Stimulated activated CD4-positive, alpha-beta T cell treated with anti-CD3 and anti-CD28 coated beads, TNF-alpha, amount 100 ng/mL, for 24 hours (primary cell): Measurements from ENCODE around the gene CCND3.
A peak's percentile ranks its signal among the peaks of the same experiment; 100 is the strongest.
"Not testable (repeated sequence)": the region's sequence is repeated elsewhere in the genome, so short reads cannot be mapped to it uniquely, and the experiment has no call there.

Experiments
- DNase-seq, 3 experiments: peaks; one replicate each; pipeline ENCODE4 v3.0.0-alpha.2; 2020; ENCODE audit warnings: low read depth in 3 of 3

Gene CCND3

DNA sequence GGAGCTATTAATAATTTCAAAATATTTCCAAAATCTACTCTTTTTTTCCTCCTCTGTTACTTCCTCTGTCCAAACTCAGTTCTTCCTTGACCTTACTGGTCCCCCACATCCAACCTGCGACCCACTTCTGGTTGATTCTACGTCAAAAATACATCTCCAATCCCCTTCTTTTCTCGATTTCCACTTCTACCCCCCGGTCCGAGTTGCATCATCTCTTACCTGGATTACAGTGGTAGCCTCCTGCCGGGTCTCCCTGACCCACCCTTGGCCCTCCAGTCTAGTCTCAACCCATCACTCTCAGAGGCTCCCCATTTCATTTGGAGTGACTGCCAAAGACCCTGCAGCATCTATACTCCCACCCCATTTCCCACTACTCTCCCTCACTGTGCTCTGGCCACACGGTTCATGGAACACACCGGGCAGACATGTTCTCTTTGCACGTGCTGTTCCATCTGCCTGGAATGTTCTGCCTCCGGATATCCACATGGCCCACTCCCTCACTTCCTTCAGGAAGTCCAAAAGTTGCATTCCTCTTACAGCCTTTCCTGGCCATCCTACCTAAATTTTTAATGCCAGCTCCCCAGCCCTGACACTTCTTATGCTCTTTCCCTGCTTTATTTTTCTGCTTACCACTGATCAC lies 6.1 kb upstream of the CCND3 start:
- DNase-seq = no peak

DNA sequence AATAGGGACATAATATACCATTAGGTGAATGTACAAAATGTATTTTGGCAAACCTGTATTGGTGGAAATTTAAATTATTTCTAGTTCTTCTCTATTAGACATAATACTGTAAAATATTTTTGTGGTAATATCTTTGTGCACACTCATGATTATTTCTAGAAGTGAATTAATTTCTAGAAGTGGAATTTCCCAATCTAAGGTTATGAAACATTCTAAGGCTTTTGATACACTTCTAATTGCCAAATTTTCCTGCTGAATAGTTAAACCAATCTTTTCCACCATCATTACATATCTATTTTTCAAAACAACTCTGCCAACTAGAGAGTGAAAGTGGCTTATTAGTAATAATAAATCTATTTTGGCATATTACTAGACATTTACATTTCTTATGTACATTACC lies 1.8 kb upstream of the CCND3 start:
- DNase-seq = no peak

DNA sequence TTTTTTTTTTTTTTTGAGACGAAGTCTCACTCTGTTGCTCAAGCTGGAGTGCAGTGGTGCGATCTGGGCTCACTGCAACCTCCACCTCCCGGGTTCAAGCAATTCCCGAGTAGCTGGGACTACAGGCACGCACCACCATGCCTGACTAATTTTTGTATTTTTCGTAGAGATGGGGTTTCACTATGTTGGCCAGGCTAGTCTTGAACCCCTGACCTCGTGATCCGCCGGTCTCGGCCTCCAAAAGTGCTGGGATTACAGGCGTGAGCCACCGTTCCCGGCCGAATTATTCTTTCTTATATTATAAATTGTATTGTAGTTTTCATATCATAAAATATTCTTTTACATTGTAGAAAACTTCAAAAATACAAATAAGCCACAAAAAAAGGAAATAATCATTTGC lies 1.3 kb upstream of the CCND3 start:
- not testable (repeated sequence) for DNase-seq

DNA sequence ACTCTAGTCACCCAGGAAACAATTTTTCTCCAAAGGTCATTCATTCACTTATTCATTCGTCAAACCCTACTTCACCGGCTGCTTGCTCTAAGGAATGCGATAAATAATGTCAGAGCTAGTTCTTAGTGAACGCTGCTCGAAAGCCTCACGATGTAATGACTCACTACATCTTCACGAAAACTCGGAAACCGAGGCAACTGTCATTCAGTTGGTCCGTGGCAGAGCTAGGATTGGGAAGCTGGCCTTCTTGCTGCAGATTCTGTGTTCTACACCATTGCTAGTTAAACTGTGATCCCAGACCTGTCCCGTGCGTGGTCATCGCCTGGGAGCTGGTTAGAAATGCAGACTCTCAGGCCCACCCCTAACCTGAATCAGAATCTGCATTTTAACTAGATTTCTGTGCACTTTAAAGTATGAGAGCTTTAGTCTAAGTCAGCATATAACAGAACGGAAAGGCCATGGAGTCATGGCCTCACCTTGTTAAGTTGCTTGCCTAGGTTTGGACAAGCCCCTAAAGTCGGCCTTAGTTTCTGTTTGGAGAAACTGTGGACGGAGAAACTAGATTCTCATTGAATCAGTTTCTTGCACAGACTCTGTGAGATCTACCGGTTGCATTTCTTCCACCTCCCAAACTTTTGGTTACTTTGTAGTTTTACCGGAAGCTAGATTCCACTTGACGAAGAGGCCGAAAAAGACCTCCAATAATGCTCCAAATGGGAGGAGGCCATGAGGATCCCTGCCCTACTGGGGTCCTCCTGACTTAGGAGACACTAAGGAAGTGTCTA lies 651 bp upstream of the CCND3 start:
- no peak for DNase-seq

DNA sequence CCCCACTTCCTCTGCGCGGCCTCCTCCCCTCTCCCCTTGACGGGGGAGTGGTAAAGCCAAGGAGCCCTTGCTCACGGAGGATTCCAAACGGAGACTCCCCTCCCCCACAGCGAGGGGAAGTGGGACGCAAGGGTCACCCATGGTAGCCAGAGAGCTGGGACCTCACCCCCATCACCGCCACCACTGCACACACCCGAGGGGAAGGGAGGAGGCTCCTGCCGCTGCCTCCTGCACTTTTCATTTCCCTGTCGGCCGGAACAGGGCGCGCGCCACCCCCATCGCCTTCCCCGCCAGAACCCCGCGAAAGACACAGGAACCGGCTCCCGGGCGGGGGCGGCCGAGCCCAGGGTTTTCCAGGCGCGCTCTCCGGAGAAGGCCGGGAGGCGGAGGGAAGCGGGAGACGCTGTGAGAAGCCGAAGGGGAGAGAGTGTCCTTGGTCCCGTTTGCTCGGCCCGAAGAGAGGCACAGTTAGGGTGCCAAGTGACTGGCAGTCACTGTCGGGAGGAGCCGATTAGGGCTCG lies 789 bp downstream of the CCND3 start:
- no peak for DNase-seq

DNA sequence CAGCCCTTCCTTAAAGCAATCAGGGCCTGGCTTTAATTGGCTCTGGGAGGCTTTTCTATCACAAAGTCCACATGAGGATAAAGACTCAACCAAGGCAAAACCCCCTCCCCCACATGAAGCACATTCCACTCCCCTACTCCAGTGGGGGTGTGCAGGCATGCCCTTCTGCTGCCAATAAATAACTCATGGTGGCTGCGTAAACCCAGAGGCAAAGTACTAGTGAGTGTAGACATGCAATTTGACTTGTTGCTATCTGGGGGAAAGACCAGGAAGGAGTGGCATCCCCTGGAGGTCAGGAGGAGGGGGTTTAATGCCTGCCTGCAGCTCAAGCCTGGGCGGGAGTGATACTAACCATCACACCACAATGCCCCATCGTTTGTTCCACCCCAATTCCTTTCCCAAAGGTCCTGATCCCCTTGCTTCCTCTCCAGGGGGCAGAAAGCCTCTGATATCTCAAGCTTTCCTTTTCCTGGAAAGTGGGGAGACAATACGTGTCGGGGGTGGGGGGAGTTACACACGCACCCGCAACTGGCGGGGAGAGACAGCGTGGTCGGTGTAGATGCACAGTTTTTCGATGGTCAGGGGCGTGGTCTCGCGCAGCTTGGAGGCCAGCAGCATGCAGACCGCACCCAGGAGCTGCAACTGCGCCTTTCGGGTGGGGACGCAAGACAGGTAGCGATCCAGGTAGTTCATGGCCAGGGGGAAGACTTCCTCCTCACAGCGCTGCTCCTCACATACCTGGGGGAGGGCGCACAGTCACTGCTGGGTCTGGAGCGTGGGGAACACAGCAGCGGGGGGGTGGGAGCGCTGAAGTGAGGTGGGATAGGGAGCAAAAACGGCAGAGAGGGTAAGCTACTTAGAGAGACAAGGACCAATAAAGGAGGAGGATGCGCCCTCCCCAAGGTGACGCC lies 1.5 kb downstream of the CCND3 start:
- peak in 1 of 3 experiments; percentile 62 for DNase-seq

DNA sequence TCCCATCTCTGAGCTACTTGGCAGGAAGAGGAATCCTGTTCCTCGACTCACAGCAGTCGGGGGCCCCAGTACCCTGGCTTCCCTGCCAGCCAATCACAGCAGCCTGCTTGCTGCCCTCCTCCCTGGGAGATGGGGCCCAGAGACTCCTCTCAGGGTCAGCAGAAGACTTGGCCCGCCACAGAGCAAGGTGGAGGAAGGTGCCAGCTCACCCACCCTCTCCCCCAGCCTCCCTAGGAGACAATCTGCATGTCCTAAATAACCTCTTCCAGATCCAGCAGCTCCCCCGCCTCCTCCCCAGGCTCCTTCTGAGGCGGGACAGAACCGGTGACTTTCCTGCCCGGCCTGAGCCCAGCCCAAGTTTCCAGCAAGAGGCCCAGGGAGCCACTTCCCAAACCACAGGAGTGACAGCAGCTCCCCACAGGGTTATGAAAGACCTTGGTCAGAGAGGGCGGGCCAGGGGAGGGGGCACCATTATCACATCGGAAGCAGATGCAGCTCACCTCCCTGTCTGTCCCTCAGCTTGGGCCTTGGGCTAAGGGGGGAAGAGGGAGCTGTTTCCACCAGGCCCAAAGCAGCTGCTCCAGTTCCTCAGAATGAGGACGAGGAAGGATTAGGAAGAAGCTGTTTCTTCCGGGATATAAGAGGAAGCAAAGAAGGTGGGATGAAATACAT lies 2.3 kb downstream of the CCND3 start:
- DNase-seq = peak in 1 of 3 experiments; percentile 58

DNA sequence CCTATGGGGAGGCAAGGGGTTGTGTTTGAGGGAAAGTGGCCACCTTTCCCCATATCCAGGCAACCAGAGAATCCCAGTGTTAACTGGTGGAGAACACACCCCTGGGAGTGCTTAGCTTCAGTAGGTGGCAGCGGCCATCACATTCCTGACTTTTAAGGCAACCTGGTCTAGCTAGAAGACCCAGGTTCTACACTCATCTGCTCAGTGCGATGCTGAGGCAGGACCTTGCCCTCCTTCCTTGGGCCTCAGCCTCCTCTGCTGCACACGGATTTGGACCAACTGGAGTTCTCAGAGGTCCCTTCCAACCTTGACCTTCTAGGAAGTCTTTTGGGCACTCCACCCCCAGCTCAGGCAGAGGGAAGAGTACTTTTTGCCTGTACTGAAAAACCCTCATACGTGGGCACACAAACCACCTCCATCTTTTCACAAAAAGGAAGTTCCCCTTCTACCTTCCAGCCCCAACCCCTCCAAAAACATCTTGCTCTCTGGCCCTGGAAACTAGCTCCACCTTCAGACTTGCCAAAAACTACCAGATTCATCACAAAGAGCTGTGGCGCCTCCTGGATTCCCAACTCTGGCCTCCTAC lies 2.9 kb downstream of the CCND3 start:
- DNase-seq = no peak

DNA sequence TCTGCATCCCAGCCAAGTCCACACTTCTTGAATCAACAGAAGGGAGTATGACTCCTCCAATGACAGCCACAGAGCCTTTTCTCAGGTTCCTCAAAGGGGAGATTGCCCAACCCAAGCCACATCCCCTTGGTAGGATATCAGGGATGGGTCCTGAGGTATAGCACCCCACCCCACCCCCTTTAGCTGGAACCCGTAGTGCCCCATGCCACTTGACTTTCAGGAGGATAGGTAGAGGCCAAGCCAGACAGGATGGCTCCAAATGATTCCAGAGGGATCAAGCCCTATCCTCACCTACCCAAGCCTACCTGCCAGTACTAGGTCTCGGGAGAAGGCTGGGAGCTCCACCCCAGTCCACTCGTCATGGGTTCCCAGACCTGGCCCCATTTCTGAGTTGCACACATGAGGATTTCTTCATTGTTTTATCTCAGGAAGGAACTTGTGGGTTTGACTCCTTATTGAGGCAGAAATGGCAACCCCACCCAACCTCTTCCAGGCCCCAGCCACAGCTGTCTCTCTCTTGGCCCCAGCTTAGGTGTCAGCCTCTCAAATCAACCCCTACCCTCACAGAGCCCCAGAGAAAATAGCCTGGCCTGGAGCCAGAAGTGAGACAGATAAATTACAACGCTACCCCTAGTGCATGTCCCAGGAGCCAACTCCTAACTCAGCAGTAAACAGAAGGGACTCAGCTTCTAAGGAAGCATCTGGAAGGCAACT lies 3.6 kb downstream of the CCND3 start:
- DNase-seq = no peak

DNA sequence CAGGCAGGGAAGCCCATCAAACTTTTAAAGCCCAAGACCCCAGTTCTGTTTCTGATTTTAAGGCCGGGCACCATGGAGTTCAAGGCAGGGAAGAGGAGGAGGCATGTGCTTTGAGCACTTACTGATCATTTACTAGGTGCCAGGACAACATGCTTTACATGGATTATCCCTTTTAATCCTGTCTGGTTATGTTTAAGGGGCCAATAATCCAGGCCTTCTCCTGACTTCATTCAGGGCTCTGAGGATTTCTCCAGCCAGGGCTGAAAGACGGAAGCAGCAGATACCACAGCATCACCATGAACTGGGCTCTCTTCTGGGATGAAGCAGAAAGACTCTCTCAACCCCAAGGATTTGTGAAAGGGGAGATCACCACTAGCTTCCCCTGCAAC lies 4.1 kb downstream of the CCND3 start:
- no peak for DNase-seq

DNA sequence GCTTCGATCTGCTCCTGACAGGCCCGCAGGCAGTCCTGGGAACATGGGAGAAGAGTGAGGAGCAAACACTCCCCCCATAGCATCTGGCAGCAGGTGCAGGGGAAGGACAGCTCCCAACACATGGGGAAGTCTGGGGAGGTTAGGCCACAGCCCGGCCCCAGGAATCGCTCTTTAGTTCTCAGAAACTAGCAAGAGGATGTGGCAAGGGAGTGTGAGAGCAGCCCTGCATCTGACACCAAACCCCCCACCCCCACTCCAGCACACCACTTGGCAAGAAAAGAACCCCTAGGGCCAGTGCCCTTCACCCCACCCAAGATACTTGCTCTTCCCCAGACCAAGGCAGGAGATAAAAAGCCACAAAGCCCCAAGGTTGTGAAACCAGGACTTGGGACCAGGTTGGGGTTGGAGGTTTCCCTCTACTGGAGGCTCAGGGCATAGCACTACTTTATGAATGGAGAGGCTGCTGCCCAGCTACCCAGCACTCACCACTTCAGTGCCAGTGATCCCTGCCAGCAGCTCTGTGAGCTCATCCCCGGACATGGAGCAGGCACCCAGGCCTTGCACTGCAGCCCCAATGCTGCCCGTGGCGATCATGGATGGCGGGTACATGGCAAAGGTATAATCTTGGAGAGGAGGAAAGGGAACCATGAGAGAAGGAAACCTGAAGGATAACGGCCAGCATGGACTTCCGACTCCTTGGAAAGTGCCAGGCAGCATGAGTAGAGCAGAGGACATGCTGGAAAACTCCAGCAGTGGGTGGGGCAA lies 5.4 kb downstream of the CCND3 start:
- DNase-seq = peak in 2 of 3 experiments; percentile 42 to 68

DNA sequence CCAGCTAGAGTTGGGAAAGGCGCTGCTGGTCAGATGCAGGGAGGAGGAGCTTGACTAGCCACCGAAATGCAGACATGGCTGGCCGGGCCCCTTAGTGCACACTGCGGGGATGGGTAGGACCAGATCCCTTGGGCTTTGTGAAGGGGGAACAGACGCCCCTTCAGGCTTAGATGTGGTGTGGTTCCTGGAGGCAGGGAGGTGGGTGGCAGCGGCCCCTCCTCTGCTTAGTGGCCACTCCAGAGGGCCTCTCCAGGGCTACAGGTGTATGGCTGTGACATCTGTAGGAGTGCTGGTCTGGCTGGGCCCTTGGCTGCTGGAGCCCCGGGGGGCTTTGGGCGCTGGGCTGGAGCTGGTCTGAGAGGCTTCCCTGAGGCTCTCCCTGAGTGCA lies 5.9 kb downstream of the CCND3 start:
- no peak for DNase-seq

DNA sequence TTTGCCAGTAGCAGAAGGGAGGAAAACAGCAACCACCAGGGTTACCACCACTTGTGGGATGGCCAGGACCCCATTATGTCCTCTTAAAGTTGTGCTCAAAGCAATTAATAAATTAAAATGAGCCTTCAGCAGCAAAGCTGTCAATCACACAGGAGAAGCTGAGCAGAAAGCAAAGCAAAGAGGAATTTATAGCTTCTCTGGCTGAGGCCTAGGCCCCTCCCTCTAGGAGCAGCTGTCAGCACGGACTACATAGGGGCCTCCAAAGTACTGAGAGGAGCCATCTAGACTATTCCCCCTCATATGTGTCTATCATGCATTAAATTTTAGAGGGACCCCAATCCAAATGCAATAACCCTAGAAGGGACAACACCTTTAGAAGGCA lies 6.4 kb downstream of the CCND3 start:
- no peak for DNase-seq

DNA sequence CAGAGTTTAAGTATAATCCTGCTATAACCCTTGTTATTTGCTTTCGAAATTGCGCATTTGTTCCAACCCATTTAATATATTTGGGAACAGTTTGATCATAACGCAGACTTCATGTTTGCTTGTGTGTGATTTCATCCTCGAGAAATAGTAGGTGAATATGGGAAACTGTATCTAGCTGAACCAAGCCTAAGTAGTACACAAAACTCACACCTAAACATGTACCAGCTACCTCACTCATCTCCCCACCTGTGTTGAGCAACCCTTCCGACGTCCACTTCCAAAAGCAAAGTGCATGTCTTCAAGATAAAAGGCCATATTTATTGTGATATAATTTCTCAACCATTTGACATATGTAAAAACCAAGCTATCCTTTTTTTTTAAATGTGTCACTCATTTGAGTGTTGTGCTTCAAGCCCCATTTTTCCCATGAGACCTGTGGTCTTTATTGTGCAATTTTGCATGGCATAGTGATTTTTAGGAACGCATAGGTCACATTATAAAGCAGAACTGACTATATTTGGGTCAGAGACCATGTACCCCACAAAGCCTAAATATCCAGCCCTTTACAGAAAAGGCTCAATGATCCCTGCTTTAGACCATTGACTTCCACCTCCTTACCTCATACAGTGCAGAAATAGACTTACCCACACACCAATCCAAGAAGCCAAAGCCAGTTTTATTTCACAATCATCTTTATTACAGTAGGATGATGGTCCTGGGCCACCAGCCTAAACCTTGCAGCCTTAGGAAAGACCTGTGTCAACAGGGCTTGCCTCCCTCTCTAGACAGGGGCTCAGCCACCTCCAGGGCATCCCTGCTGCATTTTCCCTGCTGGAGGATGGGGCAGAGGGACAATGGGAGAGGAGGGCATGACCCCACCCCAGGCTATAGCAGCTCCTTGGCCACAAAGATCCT lies 7.1 kb downstream of the CCND3 start:
- DNase-seq = no peak

DNA sequence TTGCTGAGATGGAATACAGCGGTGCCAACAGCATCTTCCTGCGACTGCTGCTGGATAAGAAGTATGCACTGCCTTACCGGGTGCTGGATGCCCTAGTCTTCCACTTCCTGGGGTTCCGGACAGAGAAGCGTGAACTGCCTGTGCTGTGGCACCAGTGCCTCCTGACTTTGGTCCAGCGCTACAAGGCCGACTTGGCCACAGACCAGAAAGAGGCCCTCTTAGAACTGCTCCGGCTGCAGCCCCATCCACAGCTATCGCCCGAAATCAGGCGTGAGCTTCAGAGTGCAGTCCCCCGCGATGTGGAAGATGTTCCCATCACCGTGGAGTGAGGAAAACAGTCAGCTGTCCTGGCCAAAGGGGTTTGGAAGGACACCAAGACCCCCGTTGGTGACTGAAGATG lies 9.2 kb downstream of the CCND3 start:
- no peak for DNase-seq

DNA sequence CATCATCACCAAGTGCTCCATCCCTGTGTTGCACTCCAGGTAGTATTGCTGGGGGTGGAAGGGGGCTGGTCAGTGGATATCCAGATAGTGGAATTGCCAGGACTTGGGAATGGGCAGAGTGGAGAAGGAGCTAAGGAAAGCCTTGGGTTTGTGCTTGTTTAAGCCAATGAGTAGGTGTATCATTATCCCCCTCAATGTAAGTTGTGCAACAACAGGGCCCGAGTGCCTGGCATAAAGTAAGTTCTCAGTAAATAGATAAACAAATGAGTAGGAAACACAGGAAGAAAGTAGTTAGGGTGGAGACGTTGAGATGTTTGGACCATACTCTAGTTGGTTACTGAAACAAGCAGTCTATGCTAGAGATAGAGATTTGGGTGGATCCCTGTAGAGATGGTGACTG lies 9.8 kb downstream of the CCND3 start:
- no peak for DNase-seq

DNA sequence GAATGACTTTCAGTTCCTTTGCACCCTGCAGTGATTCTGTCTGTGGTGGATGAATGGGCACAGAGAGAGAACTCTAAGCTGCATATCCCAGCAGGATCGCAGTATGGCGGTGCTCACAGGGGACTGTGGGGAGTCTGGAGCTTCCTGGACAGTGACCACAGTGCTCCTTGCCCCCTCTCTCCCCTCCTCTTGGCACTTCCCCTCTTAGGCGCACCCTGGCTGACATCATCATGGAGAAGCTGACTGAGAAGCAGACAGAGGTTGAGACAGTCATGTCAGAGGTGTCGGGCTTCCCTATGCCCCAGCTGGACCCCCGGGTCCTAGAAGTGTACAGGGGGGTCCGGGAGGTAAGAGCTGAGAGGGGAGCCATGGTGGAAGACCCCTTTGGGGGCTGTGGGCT lies 11.7 kb downstream of the CCND3 start:
- no peak for DNase-seq

DNA sequence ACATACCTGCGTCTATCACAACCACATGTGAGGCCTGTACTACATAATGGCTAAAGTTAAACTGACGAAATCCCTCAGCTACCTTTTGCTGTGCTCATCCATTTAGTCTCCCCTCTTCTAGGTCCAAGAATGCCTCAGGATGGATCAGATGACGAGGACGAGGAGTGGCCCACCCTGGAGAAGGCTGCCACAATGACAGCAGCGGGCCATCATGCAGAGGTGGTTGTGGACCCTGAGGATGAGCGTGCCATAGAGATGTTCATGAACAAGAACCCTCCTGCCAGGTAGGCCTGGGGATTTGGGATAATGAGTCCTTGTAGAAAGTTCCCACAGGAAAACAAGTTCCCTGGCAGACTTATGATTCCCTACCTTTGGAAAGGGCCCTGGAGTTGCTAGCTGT lies 14.4 kb downstream of the CCND3 start:
- no peak for DNase-seq

DNA sequence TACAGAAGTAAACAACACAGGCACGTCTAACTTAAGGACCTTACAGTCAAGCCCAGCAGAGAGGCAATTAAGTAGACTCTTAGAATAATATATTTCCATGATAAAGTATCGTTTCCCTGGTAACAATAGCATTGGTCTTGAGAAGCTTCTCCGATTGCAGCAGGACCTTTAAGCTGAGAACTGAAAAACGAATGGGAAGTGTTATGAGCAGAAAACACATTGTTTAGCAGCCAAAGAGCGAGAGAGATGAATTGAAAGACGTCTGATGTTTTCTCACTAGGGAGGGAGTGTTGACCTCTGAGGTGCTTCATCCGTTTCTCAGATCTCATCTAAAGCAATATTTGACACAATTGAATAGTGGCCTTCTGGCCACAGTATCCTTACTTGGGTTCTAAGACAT lies 19.5 kb downstream of the CCND3 start:
- no peak for DNase-seq
